HepG2 (cell line): ENCODE results near the gene TMEM35A. TPM values are rescaled to one million over a fixed set of nuclear protein-coding genes. Genes with fewer than 3 reads are reported as not detected.

Source experiments
- ATAC-seq: fragments of 200-7000 bp; cut with Tn5 transposase; 3 replicates; pipeline ENCODE4 v1.9.1; 2020; ENCODE audit warnings: mild to moderate bottlenecking, moderate library complexity
- BruUV-seq: library from RNA; stranded (reverse); fragments of 400-500 nt; replicated peaks from 2 replicates; lab custom pipeline; 2021; lab: Mats Ljungman, UMichigan
- CTCF ChIA-PET: fragments of 300-600 bp; formaldehyde crosslinking; extraction: SDS; loops from one replicate; lab custom pipeline; 2021; ENCODE audit warnings: low total read pairs, inconsistent platforms, low intra/inter-chr PET ratio; lab: Yijun Ruan, JAX
- POLR2A ChIA-PET: fragments of 350-600 bp; sonication (Branson Sonifier 250); formaldehyde crosslinking; loops from one replicate; lab custom pipeline; 2020; ENCODE audit warnings: antibody characterized with exemption, inconsistent platforms; lab: Yijun Ruan, JAX
- DNase-seq: peaks from one replicate; pipeline ENCODE4 v3.0.0-alpha.2; 2015; ENCODE audit warnings: low spot score
- FAIRE-seq: peaks from 3 replicates; lab custom pipeline; 2011; peaks lifted over from hg19 to GRCh38; lab: Jason Lieb, UNC
- H2AFZ ChIP-seq: one replicate; pipeline ENCODE4 v1.6.1; 2011; ENCODE audit warnings: low read length, inconsistent platforms
- H3K27ac ChIP-seq: fragments of 300-600 bp; 3 replicates; pipeline ENCODE4 v1.8.0; 2011; ENCODE audit warnings: mixed run types, mild to moderate bottlenecking, mixed read lengths, low read length, inconsistent platforms; ENCODE audit not compliant: insufficient read depth; ENCODE audit errors: extremely low read length
- H3K27me3 ChIP-seq, 2 experiments: fragments of 200-600 bp in 1 of 2; 2 replicates in 1 of 2; 3 replicates in 1 of 2; pipeline versions ENCODE4 v1.6.0 to v1.8.0; 2011; ENCODE audit warnings: low read length in 2 of 2, mild to moderate bottlenecking in 2 of 2, moderate library complexity in 2 of 2, inconsistent platforms in 1 of 2; ENCODE audit not compliant: insufficient read depth in 2 of 2, control insufficient read depth in 1 of 2
- H3K36me3 ChIP-seq, 2 experiments: fragments of 200-600 bp in 1 of 2; replicated peaks in 1 of 2; 2 replicates in 1 of 2; 3 replicates in 1 of 2; pipeline versions ENCODE4 v1.5.1 to v1.8.0; 2011; ENCODE audit warnings: low read length in 2 of 2, inconsistent platforms in 1 of 2; ENCODE audit not compliant: insufficient read depth in 2 of 2, control insufficient read depth in 1 of 2
- H3K4me1 ChIP-seq: 2 replicates; pipeline ENCODE4 v1.5.1; 2012; ENCODE audit warnings: low read length, inconsistent platforms; ENCODE audit not compliant: insufficient read depth
- H3K4me2 ChIP-seq: 2 replicates; pipeline ENCODE4 v1.6.0; 2011; ENCODE audit warnings: low read depth, low read length, inconsistent platforms
- H3K4me3 ChIP-seq, 3 experiments: fragments of 200-600 bp in 1 of 3; sonication (generic), shearing (Covaris generic) in 1 of 3; replicated peaks in 1 of 3; 2 replicates each; pipeline ENCODE4 v1.5.1; 2011 to 2016; ENCODE audit warnings: low read length in 3 of 3, inconsistent platforms in 2 of 3, low read depth in 2 of 3, mild to moderate bottlenecking in 2 of 3, control low read depth in 1 of 3, mixed read lengths in 1 of 3; ENCODE audit not compliant: insufficient read depth in 1 of 3
- H3K79me2 ChIP-seq: one replicate; pipeline ENCODE4 v1.6.1; 2011; ENCODE audit warnings: low read length, inconsistent platforms; ENCODE audit not compliant: insufficient read depth
- H3K9ac ChIP-seq: 2 replicates; pipeline ENCODE4 v1.6.0; 2011; ENCODE audit warnings: mild to moderate bottlenecking, low read depth, low read length, inconsistent platforms; ENCODE audit not compliant: insufficient read depth
- H3K9me3 ChIP-seq: 2 replicates; pipeline ENCODE4 v1.5.1; 2012; ENCODE audit warnings: mild to moderate bottlenecking, low read length
- H4K20me1 ChIP-seq: 2 replicates; pipeline ENCODE4 v1.6.0; 2011; ENCODE audit warnings: inconsistent platforms, mild to moderate bottlenecking, low read length, moderate library complexity; ENCODE audit not compliant: insufficient read depth
- ATF1 ChIP-seq: IDR thresholded peaks from 2 replicates; pipeline ENCODE4 v1.6.1; 2016; ENCODE audit warnings: mild to moderate bottlenecking, control low read depth
- CSRNP2 ChIP-seq: sonication (generic); formaldehyde crosslinking; conservative IDR thresholded peaks from 2 replicates; pipeline ENCODE4 v1.8.0; 2022; ENCODE audit warnings: low read depth, missing genetic modification reagents
- DPF2 ChIP-seq: sonication (generic); formaldehyde crosslinking; IDR thresholded peaks from 2 replicates; pipeline ENCODE4 v1.4.0; 2020; ENCODE audit warnings: mild to moderate bottlenecking, low read depth, missing genetic modification reagents, borderline replicate concordance
- MEF2D ChIP-seq: sonication (generic); formaldehyde crosslinking; IDR thresholded peaks from 2 replicates; pipeline ENCODE4 v1.5.1; 2020; ENCODE audit warnings: mild to moderate bottlenecking, missing genetic modification reagents
- NCOR1 ChIP-seq: fragments of 200-600 bp; sonication (generic); IDR thresholded peaks from 2 replicates; pipeline ENCODE4 v1.7.0; 2017; ENCODE audit warnings: antibody characterized with exemption, low read length, borderline replicate concordance
- SMAD9 ChIP-seq: sonication (generic); formaldehyde crosslinking; IDR thresholded peaks from 2 replicates; pipeline ENCODE4 v1.5.1; 2020; ENCODE audit warnings: mild to moderate bottlenecking, missing genetic modification reagents
- SNRNP70 ChIP-seq: fragments of 200-400 bp; formaldehyde crosslinking; IDR thresholded peaks from 2 replicates; pipeline ENCODE4 v1.6.1; 2017; ENCODE audit warnings: mild to moderate bottlenecking, low read depth, low read length, moderate library complexity
- ZNF256 ChIP-seq: sonication (generic); formaldehyde crosslinking; conservative IDR thresholded peaks from 2 replicates; pipeline ENCODE4 v1.4.0; 2020; ENCODE audit warnings: missing genetic modification reagents
- ZNF430 ChIP-seq: sonication (generic); formaldehyde crosslinking; IDR thresholded peaks from 2 replicates; pipeline ENCODE4 v1.9.0; 2021; ENCODE audit warnings: mild to moderate bottlenecking, missing genetic modification reagents
- ZNF530 ChIP-seq: sonication (generic); formaldehyde crosslinking; IDR thresholded peaks from 2 replicates; pipeline ENCODE4 v1.5.0; 2020; ENCODE audit warnings: low read depth, mild to moderate bottlenecking, missing genetic modification reagents
- ZNF781 ChIP-seq: sonication (generic); formaldehyde crosslinking; IDR thresholded peaks from 2 replicates; pipeline ENCODE4 v1.5.1; 2020; ENCODE audit warnings: borderline replicate concordance, mild to moderate bottlenecking, missing genetic modification reagents; ENCODE audit errors: not compliant biosample characterization
- WGBS: methylation state at CpG from one replicate; pipeline ENCODE4 v1.1.6; 2017; ENCODE audit warnings: low lambda C conversion rate; 5-methylcytosine and 5-hydroxymethylcytosine counted together
- in situ Hi-C: cut with HindIII; loops from 2 replicates; pipeline ENCODE4 v1.10.0; 2017; ENCODE audit warnings: low pct_unique_long_range_greater_than_20kb; ENCODE audit not compliant: extremely low pct_ligation_motif_present
- intact Hi-C: fragments of 100-400 bp; cut with micrococcal nuclease; formaldehyde crosslinking; loops from one replicate; pipeline ENCODE4 v1.10.0; 2022; ENCODE audit not compliant: unreplicated experiment
- polyA plus RNA-seq, 8 experiments: library from polyadenylated mRNA; depleted of rRNA in 3 of 8; stranded (reverse) in 7 of 8; unstranded in 1 of 8; fragments of >200 nt; fragmentation: Illumina TruSeq in 4 of 8; extraction: Trizol in 4 of 8; gene quantifications; 2 replicates each; pipeline versions ENCODE4 v1.2.1 to v1.2.3, GENCODE V29; 2011 to 2016; ENCODE audit warnings: low read depth in 4 of 8, missing spikeins in 1 of 8, mixed read lengths in 1 of 8; ENCODE audit not compliant: insufficient read depth in 1 of 8
- total RNA-seq, 5 experiments: library from RNA; depleted of rRNA; stranded (reverse); fragments of >200 nt; fragmentation: Illumina TruSeq; extraction: Trizol; gene quantifications; 2 replicates each; pipeline ENCODE4 v1.2.3, GENCODE V29; 2016; ENCODE audit warnings: low read depth in 1 of 5

Gene TMEM35A
- total and polyA plus RNA-seq, 2 of the 13 experiments (the other 11 are each of a cell fraction or from before 2014, with no cell fraction given) = 0.03 TPM; not detected in 1

- H3K9ac ChIP-seq = no peak overlapping the region
- no peak for ATAC-seq
- POLR2A ChIA-PET = no interaction called here
- H3K4me3 ChIP-seq = no peak overlapping the region
- in situ Hi-C loops = no loop called here
- no peak overlapping the region for H3K27ac ChIP-seq
- no peak for FAIRE-seq
- no peak for TF ChIP-seq ZNF430 (CRISPR knock-in tag)
- no peak for TF ChIP-seq MEF2D (CRISPR knock-in tag)
- TF ChIP-seq SMAD9 (CRISPR knock-in tag) = no peak
- no peak for TF ChIP-seq ATF1 (CRISPR knock-in tag)
- TF ChIP-seq DPF2 = no peak
- no peak for TF ChIP-seq ZNF530
- TF ChIP-seq NCOR1 = no peak
- TF ChIP-seq ZNF256 (CRISPR knock-in tag) = no peak
- TF ChIP-seq ZNF781 (CRISPR knock-in tag) = no peak
- TF ChIP-seq CSRNP2 (CRISPR knock-in tag) = no peak
- no peak for TF ChIP-seq SNRNP70
- TF ChIP-seq, all 625 proteins: peak for 0
- CTCF ChIA-PET = no interaction called here
- Histone ChIP-seq H3K79me2 (no peaks in the 10 kb centered on the region), H3K36me3 (no peaks in the 10 kb centered on the region), H4K20me1 (no peaks in the 10 kb centered on the region), H3K4me1 (no peaks in the 10 kb centered on the region), H3K27me3 (no peaks in the 10 kb centered on the region), H2AFZ (no peak overlapping the region), H3K9me3 (no peaks in the 10 kb centered on the region), H3K4me2 (no peak overlapping the region)
- DNase-seq = no peak
- intact Hi-C loops = no loop called here
- WGBS = 50% methylated on average over 2 of the region's 3 CpGs
- BruUV-seq = no TSS peak
These were observed 1.8 kb downstream of the TMEM35A start for GRCh38 chrX:101080326-101081124.
